Measurements from ENCODE around the gene THUMPD3. TPM values are rescaled to one million over a fixed set of nuclear protein-coding genes. Genes with fewer than 3 reads are reported as not detected.

THUMPD3 gene
- total and polyA plus RNA-seq, 2 of the 4 experiments (the other 2 are of a cell fraction), result 28.2 to 43.9 TPM

DNA sequence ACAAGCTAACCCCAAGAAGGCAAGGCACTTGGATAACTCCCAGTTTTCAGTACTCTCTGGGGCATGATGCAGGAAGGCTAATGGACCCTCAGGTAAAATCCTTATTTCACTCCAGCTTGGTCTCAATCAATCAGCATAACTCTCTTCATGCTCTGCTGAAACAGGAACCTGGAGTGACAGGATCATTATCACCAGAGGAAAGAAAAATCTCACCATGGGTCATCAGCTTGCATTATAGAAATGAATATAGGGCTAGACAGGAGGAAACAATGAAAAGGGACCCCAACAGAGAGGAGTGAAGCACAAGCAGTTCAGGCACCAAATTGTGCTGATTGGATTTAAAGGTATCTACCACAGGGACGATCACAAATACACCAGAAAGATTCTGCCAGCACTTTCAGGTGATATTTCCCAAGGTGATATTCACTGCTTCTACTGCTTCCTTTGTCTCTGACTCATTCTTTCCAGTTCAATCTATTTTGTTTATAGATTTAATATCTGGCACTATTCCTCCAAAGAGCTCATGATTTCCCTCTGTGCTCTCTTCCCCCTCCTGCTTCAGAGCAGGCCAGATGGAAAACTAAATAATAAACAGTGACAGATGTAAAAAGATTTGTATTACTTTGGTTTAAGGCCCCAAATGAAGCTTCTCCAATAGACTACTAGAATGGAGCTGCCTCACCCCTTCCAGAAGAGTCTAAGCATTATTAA, 22.9 kb upstream of the THUMPD3 start (continued):
- TF ChIP-seq, protein P1, sequence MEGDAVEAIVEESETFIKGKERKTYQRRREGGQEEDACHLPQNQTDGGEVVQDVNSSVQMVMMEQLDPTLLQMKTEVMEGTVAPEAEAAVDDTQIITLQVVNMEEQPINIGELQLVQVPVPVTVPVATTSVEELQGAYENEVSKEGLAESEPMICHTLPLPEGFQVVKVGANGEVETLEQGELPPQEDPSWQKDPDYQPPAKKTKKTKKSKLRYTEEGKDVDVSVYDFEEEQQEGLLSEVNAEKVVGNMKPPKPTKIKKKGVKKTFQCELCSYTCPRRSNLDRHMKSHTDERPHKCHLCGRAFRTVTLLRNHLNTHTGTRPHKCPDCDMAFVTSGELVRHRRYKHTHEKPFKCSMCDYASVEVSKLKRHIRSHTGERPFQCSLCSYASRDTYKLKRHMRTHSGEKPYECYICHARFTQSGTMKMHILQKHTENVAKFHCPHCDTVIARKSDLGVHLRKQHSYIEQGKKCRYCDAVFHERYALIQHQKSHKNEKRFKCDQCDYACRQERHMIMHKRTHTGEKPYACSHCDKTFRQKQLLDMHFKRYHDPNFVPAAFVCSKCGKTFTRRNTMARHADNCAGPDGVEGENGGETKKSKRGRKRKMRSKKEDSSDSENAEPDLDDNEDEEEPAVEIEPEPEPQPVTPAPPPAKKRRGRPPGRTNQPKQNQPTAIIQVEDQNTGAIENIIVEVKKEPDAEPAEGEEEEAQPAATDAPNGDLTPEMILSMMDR (conservative IDR thresholded peaks at IDR 0.05; ENCODE audit: low read depth, low read length), result no peak

DNA sequence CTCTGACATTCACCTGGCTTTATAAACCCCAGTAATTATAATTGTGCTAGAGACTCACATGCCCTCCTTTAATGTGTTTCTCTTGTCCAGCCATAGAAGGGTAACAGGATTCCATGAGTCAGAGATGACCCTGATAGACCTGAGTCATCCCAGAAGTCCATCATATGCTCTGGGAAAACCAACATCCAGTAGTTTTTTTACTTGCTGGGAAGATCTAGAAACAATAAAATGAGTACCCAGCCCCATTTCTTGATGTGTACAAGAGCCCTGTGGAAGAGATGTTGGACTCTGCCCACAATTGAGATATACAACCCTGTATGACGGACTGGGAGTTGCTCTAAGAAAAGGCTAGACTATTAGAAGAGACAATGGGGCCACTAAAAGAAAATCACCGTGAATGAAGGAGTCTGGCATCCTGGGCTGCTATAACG, 22.4 kb upstream of the THUMPD3 start:
- Histone ChIP-seq H3K36me3 (ENCODE audit: control insufficient read depth, insufficient read depth, low read length) (no peaks in the 10 kb centered on the region), H3K9me1 (ENCODE audit: insufficient read depth, low read length) (peaks cover 7% of the 10 kb centered on the region; the same call in 1 of the 2 replicates), H2AFZ (replicated peaks; ENCODE audit: low read length, poor library complexity) (no peak overlapping the region), H3K4me1 (ENCODE audit: control insufficient read depth, insufficient read depth, low read length) (peaks cover 12% of the 10 kb centered on the region), H3K79me1 (ENCODE audit: low read depth in 1 of 2, low read length in 2 of 2) (no peaks in the 10 kb centered on the region), H2BK5ac (ENCODE audit: low read depth, low read length, poor library complexity, severe bottlenecking) (peak overlapping the region; percentile 16), H2AK5ac (ENCODE audit: low read depth, low read length) (no peak overlapping the region), H4K20me1 (ENCODE audit: insufficient read depth, low read length) (no peaks in the 10 kb centered on the region), H3K27me3 (ENCODE audit: control insufficient read depth, insufficient read depth, low read length) (no peaks in the 10 kb centered on the region; the same call in 1 of the 2 replicates), H4K91ac (ENCODE audit: insufficient read depth, low read depth, low read length) (no peak overlapping the region), H3K4ac (ENCODE audit: low read depth, low read length) (peak overlapping the region; percentile 32; the same call in 1 of the 2 replicates), H4K8ac (ENCODE audit: low read depth in 2 of 2, low read length in 2 of 2) (no peak overlapping the region), H4K5ac (ENCODE audit: low read depth, low read length) (no peak overlapping the region; the same call in 1 of the 2 replicates), H3K9me3 (ENCODE audit: control insufficient read depth, insufficient read depth, low read length) (no peaks in the 10 kb centered on the region), H3K4me2 (ENCODE audit: low read depth, low read length) (peak overlapping the region; percentile 49), H3K14ac (replicated peaks; ENCODE audit: low read depth, low read length) (no peak overlapping the region), H3K27ac (ENCODE audit: insufficient read depth, low read length) (peak overlapping the region; percentile 70), H3K56ac (ENCODE audit: extremely low read depth, insufficient read depth, low read length) (no peak overlapping the region), H3K18ac (ENCODE audit: low read depth, low read length) (peak overlapping the region; percentile 75), H3K23ac (ENCODE audit: low read depth, low read length) (no peak overlapping the region), H2BK20ac (ENCODE audit: low read depth, low read length) (peak overlapping the region; percentile 59; the same call in 1 of the 2 replicates), H2BK15ac (ENCODE audit: low read depth, low read length) (peak overlapping the region; percentile 44; the same call in 1 of the 3 replicates), H3K9ac (ENCODE audit: low read depth, low read length) (no peak overlapping the region), H2BK120ac (ENCODE audit: low read depth, low read length) (peak overlapping the region; percentile 16; the same call in 1 of the 2 replicates), H2AK9ac (replicated peaks; ENCODE audit: low read depth, low read length, poor library complexity) (no peak overlapping the region), H3K4me3 (ENCODE audit: insufficient read depth, low read depth, low read length) (no peak overlapping the region)
- DNase-seq (peak; percentile 93), ATAC-seq (ENCODE audit: low read depth) (peak; percentile 94)
- dilution Hi-C loops (cut with HindIII; ENCODE audit: low sequenced_read_pairs, unreplicated experiment), result no loop called here
- ChIA-PET POLR2A (ENCODE audit: unreplicated experiment) (no interaction called here), CTCF (no interaction called here)
- in situ Hi-C loops (cut with MboI; ENCODE audit: low sequenced_read_pairs), result loop anchor here (25.0 kb wide), 1 partner anchor 878 kb away; no protein-coding TSS in a partner anchor
- intact Hi-C loops (cut with micrococcal nuclease), result no loop called here
- no TSS peak for BruUV-seq (replicated peaks)
- WGBS, 2 experiments (ENCODE audit: extremely low coverage in 2 of 2, insufficient read length in 1 of 2), result no CpG with 5 or more reads among the region's 3 CpGs
- TF ChIP-seq, protein P1 (conservative IDR thresholded peaks at IDR 0.05; ENCODE audit: low read depth, low read length), result no peak
- TF ChIP-seq MAZ (IDR thresholded peaks at IDR 0.05; ENCODE audit: borderline replicate concordance, low read depth, low read length) (no peak), NFE2L2 (IDR thresholded peaks at IDR 0.05; ENCODE audit: low read depth, low read length) (peak; percentile 37; the same call in 1 of the 2 replicates), FOS (IDR thresholded peaks at IDR 0.05; ENCODE audit: low read depth, low read length) (peak; percentile 77; the same call in 1 of the 2 replicates), MXI1 (IDR thresholded peaks at IDR 0.05; ENCODE audit: borderline replicate concordance, low read depth, low read length) (no peak), BHLHE40 (IDR thresholded peaks at IDR 0.05; ENCODE audit: low read depth, low read length) (peak; percentile 31; the same call in 1 of the 2 replicates), CEBPB (IDR thresholded peaks at IDR 0.05; ENCODE audit: low read depth, low read length) (no peak)
- TF ChIP-seq, protein P2, sequence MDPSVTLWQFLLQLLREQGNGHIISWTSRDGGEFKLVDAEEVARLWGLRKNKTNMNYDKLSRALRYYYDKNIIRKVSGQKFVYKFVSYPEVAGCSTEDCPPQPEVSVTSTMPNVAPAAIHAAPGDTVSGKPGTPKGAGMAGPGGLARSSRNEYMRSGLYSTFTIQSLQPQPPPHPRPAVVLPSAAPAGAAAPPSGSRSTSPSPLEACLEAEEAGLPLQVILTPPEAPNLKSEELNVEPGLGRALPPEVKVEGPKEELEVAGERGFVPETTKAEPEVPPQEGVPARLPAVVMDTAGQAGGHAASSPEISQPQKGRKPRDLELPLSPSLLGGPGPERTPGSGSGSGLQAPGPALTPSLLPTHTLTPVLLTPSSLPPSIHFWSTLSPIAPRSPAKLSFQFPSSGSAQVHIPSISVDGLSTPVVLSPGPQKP (IDR thresholded peaks at IDR 0.05; ENCODE audit: borderline replicate concordance, low read depth, low read length), result no peak

All from IMR-90 (cell line).